HG03159 (cell line): Measurements from ENCODE around the gene MOGAT3.

ENCODE experiments used
- ATAC-seq: cut with Tn5 transposase; IDR thresholded peaks from one replicate; pipeline ENCODE4 v1.9.1; 2021; ENCODE audit warnings: mild to moderate bottlenecking, moderate library complexity; ENCODE audit not compliant: unreplicated experiment

The MOGAT3 gene

GRCh38 chr7:101234636-101235035 is 33.8 kb upstream of the MOGAT3 start:
- no peak for ATAC-seq

GRCh38 chr7:101233907-101234547 is 33.2 kb upstream of the MOGAT3 start:
- no peak for ATAC-seq

- ATAC-seq = no peak
Observed at GRCh38 chr7:101232141-101232850, 31.5 kb upstream of the MOGAT3 start.

- no peak for ATAC-seq
Observed at GRCh38 chr7:101231644-101232043, 30.8 kb upstream of the MOGAT3 start.

GRCh38 chr7:101226721-101227120 is 25.9 kb upstream of the MOGAT3 start:
- ATAC-seq = no peak

- ATAC-seq = no peak
Observed at GRCh38 chr7:101225650-101226049, 24.8 kb upstream of the MOGAT3 start.

- ATAC-seq = no peak
Observed at GRCh38 chr7:101223528-101223927, 22.7 kb upstream of the MOGAT3 start.

- ATAC-seq = no peak
Observed at GRCh38 chr7:101222275-101222830, 21.5 kb upstream of the MOGAT3 start.

GRCh38 chr7:101220295-101220694 is 19.5 kb upstream of the MOGAT3 start:
- ATAC-seq = no peak

GRCh38 chr7:101218236-101219125 is 17.6 kb upstream of the MOGAT3 start:
- ATAC-seq = peak; percentile 8

- ATAC-seq = peak; percentile 56
Observed at GRCh38 chr7:101217388-101218235, 16.8 kb upstream of the MOGAT3 start, which contains the start of the genes PLOD3 and ZNHIT1. Gene PLOD3, minus strand, starts transcription at chr7:101217581. Its CDS starts 307 bp downstream, at chr7:101217274. Gene ZNHIT1, plus strand, starts transcription at chr7:101218165. Its CDS starts 31 bp downstream, at chr7:101218196.

GRCh38 chr7:101216860-101217387 is 16.1 kb upstream of the MOGAT3 start:
- peak; percentile 17 for ATAC-seq

- ATAC-seq = no peak
Observed at GRCh38 chr7:101216001-101216859, 15.4 kb upstream of the MOGAT3 start.

GRCh38 chr7:101212014-101212413 is 11.2 kb upstream of the MOGAT3 start:
- no peak for ATAC-seq

GRCh38 chr7:101211501-101211900 is 10.7 kb upstream of the MOGAT3 start:
- ATAC-seq = no peak

- no peak for ATAC-seq
Observed at GRCh38 chr7:101210143-101210542, 9.3 kb upstream of the MOGAT3 start.

GRCh38 chr7:101208794-101209193 is 8.0 kb upstream of the MOGAT3 start:
- ATAC-seq = no peak

- no peak for ATAC-seq
Observed at GRCh38 chr7:101207459-101207858, 6.6 kb upstream of the MOGAT3 start.

- ATAC-seq = no peak
Observed at GRCh38 chr7:101206665-101207042, 5.8 kb upstream of the MOGAT3 start.
